Mesenchymal stem cell (in vitro differentiated cells and primary cell): ENCODE data around the gene PCNX4.

ENCODE experiments used
- DNase-seq: peaks from one replicate; pipeline ENCODE4 v3.0.0-alpha.2; 2013
- H2AFZ ChIP-seq: one replicate; pipeline ENCODE4 v1.6.1; 2013; ENCODE audit warnings: low read depth, mild to moderate bottlenecking, control low read depth, inconsistent platforms, low read length, moderate library complexity
- H2AK5ac ChIP-seq: 2 replicates; pipeline ENCODE4 v1.6.1; 2013; ENCODE audit warnings: low read length, moderate library complexity, mild to moderate bottlenecking, inconsistent platforms; ENCODE audit not compliant: severe bottlenecking
- H2BK120ac ChIP-seq: one replicate; pipeline ENCODE4 v1.6.1; 2013; ENCODE audit warnings: low read depth, mild to moderate bottlenecking, inconsistent platforms, low read length, moderate library complexity
- H2BK12ac ChIP-seq, 2 experiments: one replicate each; pipeline ENCODE4 v1.6.1; 2013; ENCODE audit warnings: inconsistent platforms in 2 of 2, low read length in 2 of 2, mild to moderate bottlenecking in 2 of 2, moderate library complexity in 2 of 2, control low read depth in 1 of 2
- H2BK15ac ChIP-seq: one replicate; pipeline ENCODE4 v1.6.1; 2013; ENCODE audit warnings: mild to moderate bottlenecking, low read depth, inconsistent platforms; ENCODE audit not compliant: poor library complexity, severe bottlenecking
- H2BK5ac ChIP-seq: 2 replicates; pipeline ENCODE4 v1.6.1; 2013; ENCODE audit warnings: low read depth, mild to moderate bottlenecking, low read length, control low read depth, inconsistent platforms; ENCODE audit not compliant: poor library complexity, severe bottlenecking
- H3K14ac ChIP-seq, 2 experiments: one replicate each; pipeline ENCODE4 v1.6.1; 2013; ENCODE audit warnings: inconsistent platforms in 2 of 2, low read length in 2 of 2, control low read depth in 1 of 2, mild to moderate bottlenecking in 1 of 2, moderate library complexity in 1 of 2
- H3K18ac ChIP-seq, 2 experiments: one replicate each; pipeline ENCODE4 v1.6.1; 2013; ENCODE audit warnings: inconsistent platforms in 2 of 2, low read length in 2 of 2, control low read depth in 1 of 2, low read depth in 1 of 2, mild to moderate bottlenecking in 1 of 2
- H3K23ac ChIP-seq, 2 experiments: one replicate each; pipeline ENCODE4 v1.6.1; 2013; ENCODE audit warnings: inconsistent platforms in 2 of 2, low read length in 2 of 2, mild to moderate bottlenecking in 2 of 2, moderate library complexity in 2 of 2, control low read depth in 1 of 2
- H3K27ac ChIP-seq: 2 replicates; pipeline ENCODE4 v1.5.1; 2013; ENCODE audit warnings: mild to moderate bottlenecking, moderate library complexity, low read length, control low read depth, inconsistent platforms; ENCODE audit not compliant: poor library complexity, severe bottlenecking
- H3K27me3 ChIP-seq, 2 experiments: 2 replicates each; pipeline versions ENCODE4 v1.6.1 to v1.7.0; 2013; ENCODE audit warnings: low read length in 2 of 2, mild to moderate bottlenecking in 2 of 2, moderate library complexity in 2 of 2, control low read depth in 1 of 2, inconsistent platforms in 1 of 2; ENCODE audit not compliant: control insufficient read depth in 1 of 2, insufficient read depth in 1 of 2
- H3K36me3 ChIP-seq, 2 experiments: 2 replicates each; pipeline versions ENCODE4 v1.6.1 to v1.7.0; 2013; ENCODE audit warnings: low read length in 2 of 2, control low read depth in 1 of 2, inconsistent platforms in 1 of 2, low read depth in 1 of 2, mild to moderate bottlenecking in 1 of 2; ENCODE audit not compliant: insufficient read depth in 2 of 2, control insufficient read depth in 1 of 2
- H3K4ac ChIP-seq, 2 experiments: one replicate each; pipeline ENCODE4 v1.6.1; 2013; ENCODE audit warnings: inconsistent platforms in 2 of 2, low read length in 2 of 2, mild to moderate bottlenecking in 2 of 2, moderate library complexity in 2 of 2, control low read depth in 1 of 2, low read depth in 1 of 2
- H3K4me1 ChIP-seq: 2 replicates; pipeline ENCODE4 v1.6.1; 2013; ENCODE audit warnings: low read depth, low read length, control low read depth; ENCODE audit not compliant: control insufficient read depth, insufficient read depth
- H3K4me2 ChIP-seq: 2 replicates; pipeline ENCODE4 v1.6.1; 2013; ENCODE audit warnings: low read length, mild to moderate bottlenecking, inconsistent platforms; ENCODE audit not compliant: poor library complexity, severe bottlenecking
- H3K4me3 ChIP-seq, 2 experiments: 2 replicates each; pipeline versions ENCODE4 v1.5.1 to v1.7.0; 2013; ENCODE audit warnings: low read length in 2 of 2, mild to moderate bottlenecking in 2 of 2, control low read depth in 1 of 2, low read depth in 1 of 2; ENCODE audit not compliant: insufficient read depth in 1 of 2
- H3K79me1 ChIP-seq: replicated peaks from 2 replicates; pipeline ENCODE4 v1.6.1; 2013; ENCODE audit warnings: mild to moderate bottlenecking, control low read depth, low read length, inconsistent platforms; ENCODE audit not compliant: poor library complexity, severe bottlenecking
- H3K9ac ChIP-seq: 2 replicates; pipeline ENCODE4 v1.7.0; 2013; ENCODE audit warnings: mild to moderate bottlenecking, low read length, moderate library complexity
- H3K9me3 ChIP-seq: 2 replicates; pipeline ENCODE4 v1.7.0; 2013; ENCODE audit warnings: mild to moderate bottlenecking, low read length; ENCODE audit not compliant: control insufficient read depth
- H4K8ac ChIP-seq: one replicate; pipeline ENCODE4 v1.6.1; 2013; ENCODE audit warnings: inconsistent platforms, mild to moderate bottlenecking, low read length, moderate library complexity
- H4K91ac ChIP-seq: one replicate; pipeline ENCODE4 v1.6.1; 2013; ENCODE audit warnings: mild to moderate bottlenecking, low read length, inconsistent platforms
- WGBS: methylation state at CpG from one replicate; pipeline ENCODE4 v1.1.7; 2013; ENCODE audit warnings: mixed read lengths; 5-methylcytosine and 5-hydroxymethylcytosine counted together

Gene PCNX4

DNA sequence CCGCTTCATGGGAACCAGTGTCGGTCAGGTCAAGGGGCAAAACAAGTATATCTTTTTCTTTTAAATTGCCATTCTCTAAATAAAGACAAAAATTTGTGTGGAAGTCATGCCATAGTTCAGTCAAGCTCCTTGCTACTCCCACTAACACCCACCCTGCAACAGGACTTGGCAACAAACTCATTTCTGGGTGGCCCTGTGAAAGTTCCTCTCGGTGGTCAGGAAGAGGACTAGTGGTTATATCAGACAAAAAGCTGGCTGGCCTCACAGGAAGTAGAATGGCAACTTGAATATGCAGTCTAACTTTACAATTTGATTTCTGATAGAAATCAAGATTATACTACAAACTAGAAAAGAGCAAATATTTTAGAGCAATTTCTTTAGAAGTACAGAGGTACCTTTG is 62.3 kb downstream of the PCNX4 start:
- Histone ChIP-seq H3K9ac (no peak overlapping the region), H2BK5ac (no peak overlapping the region), H3K4me3 (no peak overlapping the region), H3K27ac (no peak overlapping the region), H4K91ac (no peak overlapping the region), H2AFZ (no peak overlapping the region), H3K4me1 (peaks cover 1% of the 10 kb centered on the region), H3K79me1 (peaks cover 13% of the 10 kb centered on the region), H3K4me2 (no peak overlapping the region), H3K23ac (no peak overlapping the region), H2BK120ac (no peak overlapping the region), H2BK15ac (no peak overlapping the region), H3K14ac (no peak overlapping the region), H4K8ac (no peak overlapping the region), H2BK12ac (no peak overlapping the region), H3K4ac (no peak overlapping the region), H3K18ac (no peak overlapping the region), H3K9me3 (no peaks in the 10 kb centered on the region), H3K27me3 (no peaks in the 10 kb centered on the region), H3K36me3 (peaks cover 0 to 58% of the 10 kb centered on the region in 2 experiments), H2AK5ac (no peak overlapping the region)
- no peak for DNase-seq
- no CpG with 5 or more reads among the region's 3 CpGs for WGBS

GRCh38 chr14:60154671-60155070 is 62.9 kb downstream of the PCNX4 start:
- Histone ChIP-seq H2BK12ac (no peak overlapping the region), H3K36me3 (peaks cover 0 to 51% of the 10 kb centered on the region in 2 experiments), H3K18ac (peak overlapping the region in 1 of 2 experiments; percentile 30), H3K14ac (no peak overlapping the region), H4K8ac (no peak overlapping the region), H3K9ac (no peak overlapping the region), H3K9me3 (no peaks in the 10 kb centered on the region), H3K4me2 (no peak overlapping the region), H2BK120ac (no peak overlapping the region), H3K4me3 (no peak overlapping the region), H2BK5ac (no peak overlapping the region), H3K4me1 (peaks cover 1% of the 10 kb centered on the region), H3K23ac (no peak overlapping the region), H3K79me1 (peaks cover 13% of the 10 kb centered on the region), H3K27me3 (no peaks in the 10 kb centered on the region), H3K4ac (no peak overlapping the region), H3K27ac (no peak overlapping the region), H2AK5ac (no peak overlapping the region), H4K91ac (no peak overlapping the region), H2BK15ac (no peak overlapping the region), H2AFZ (no peak overlapping the region)
- WGBS = 100% methylated on average over 2 of the region's 2 CpGs
- no peak for DNase-seq

DNA sequence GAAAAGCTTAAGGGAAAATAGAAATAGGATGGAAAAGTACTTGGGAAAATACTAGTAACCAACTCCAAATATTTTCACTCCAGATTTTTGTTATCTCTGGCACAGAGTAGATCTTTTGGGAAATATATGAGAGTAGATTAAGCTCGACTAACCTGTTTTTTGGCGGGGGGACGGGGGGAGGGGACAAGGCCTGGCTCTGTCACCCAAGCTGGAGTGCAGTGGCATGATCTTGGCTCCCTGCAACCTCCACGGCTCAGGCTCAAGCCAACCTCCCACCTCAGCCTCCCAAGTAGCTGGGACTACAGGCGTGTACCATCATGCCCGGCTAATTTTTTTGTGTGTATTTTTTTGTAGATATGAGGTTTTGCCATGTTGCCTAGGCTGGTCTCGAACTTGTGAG is 68.7 kb downstream of the PCNX4 start:
- Histone ChIP-seq H3K36me3 (peaks cover 3 to 10% of the 10 kb centered on the region in 2 experiments), H4K8ac (no peak overlapping the region), H3K27ac (no peak overlapping the region), H3K4ac (no peak overlapping the region), H2BK120ac (no peak overlapping the region), H2BK15ac (no peak overlapping the region), H3K9me3 (no peaks in the 10 kb centered on the region), H3K14ac (no peak overlapping the region), H2BK5ac (no peak overlapping the region), H4K91ac (no peak overlapping the region), H3K18ac (no peak overlapping the region), H3K23ac (no peak overlapping the region), H2AFZ (no peak overlapping the region), H3K79me1 (peaks cover 14% of the 10 kb centered on the region), H3K27me3 (no peaks in the 10 kb centered on the region), H3K4me3 (no peak overlapping the region), H2AK5ac (no peak overlapping the region), H3K9ac (no peak overlapping the region), H2BK12ac (no peak overlapping the region), H3K4me1 (peaks cover 1% of the 10 kb centered on the region), H3K4me2 (no peak overlapping the region)
- DNase-seq = no peak
- 90% methylated on average over 6 of the region's 7 CpGs for WGBS

DNA sequence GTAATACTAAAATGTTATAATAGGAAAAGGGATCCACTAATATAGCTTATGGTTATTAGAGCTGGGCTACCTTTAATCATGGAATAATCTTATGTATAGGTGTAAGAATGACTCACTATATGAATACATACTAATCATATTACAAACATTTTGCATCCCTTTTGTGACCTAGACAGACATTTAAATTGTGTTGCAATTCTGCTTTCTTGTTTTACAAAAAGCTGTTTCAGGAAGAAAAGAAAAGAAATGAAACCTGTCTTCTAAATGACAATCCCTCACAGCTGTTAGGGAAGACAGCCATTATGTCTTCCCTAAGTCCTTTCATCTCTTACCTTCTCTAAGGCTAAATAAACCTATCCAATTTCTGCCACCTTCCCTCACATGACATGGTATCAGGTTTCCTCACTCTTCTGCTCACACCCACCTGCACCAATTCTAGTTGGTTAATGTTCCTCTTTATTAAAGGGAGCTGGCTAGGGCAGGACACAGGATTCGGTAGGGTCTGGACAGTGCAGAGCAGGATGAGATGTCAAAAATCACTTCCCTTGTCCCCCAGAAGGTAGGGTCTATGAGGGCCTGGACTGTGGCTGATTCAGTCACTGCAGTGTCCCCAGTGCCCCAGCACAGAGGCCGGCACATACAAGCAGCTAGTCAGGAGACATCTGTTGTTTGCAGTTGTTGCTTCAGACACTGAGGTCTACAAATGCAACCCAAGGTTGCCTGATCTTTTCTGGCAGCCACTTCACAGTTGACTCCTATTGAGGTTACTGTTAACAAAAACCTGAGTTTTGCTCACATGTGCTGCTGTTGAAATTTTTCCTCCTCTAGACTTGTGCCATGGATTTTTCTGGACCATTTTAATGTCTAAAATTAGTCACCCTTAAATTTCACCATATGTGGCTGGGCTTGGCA is 69.7 kb downstream of the PCNX4 start:
- no peaks in the 10 kb centered on the region for H3K27me3 ChIP-seq
- no peak overlapping the region for H4K91ac ChIP-seq
- peaks cover 1% of the 10 kb centered on the region for H3K4me1 ChIP-seq
- peaks cover 3 to 4% of the 10 kb centered on the region in 2 experiments for H3K36me3 ChIP-seq
- H3K14ac ChIP-seq = no peak overlapping the region
- no peak overlapping the region for H2AK5ac ChIP-seq
- WGBS = 80% methylated on average over 2 of the region's 2 CpGs
- H3K9me3 ChIP-seq = no peaks in the 10 kb centered on the region
- H2AFZ ChIP-seq = no peak overlapping the region
- peak overlapping the region in 1 of 2 experiments; percentile 1 for H3K23ac ChIP-seq
- H2BK15ac ChIP-seq = no peak overlapping the region
- H3K4me3 ChIP-seq = peak overlapping the region in 1 of 2 experiments; percentile 12
- peak; percentile 56 for DNase-seq
- H2BK12ac ChIP-seq = no peak overlapping the region
- no peak overlapping the region for H3K4me2 ChIP-seq
- no peak overlapping the region for H3K27ac ChIP-seq
- H4K8ac ChIP-seq = no peak overlapping the region
- peak overlapping the region; percentile 17 for H3K9ac ChIP-seq
- H3K4ac ChIP-seq = no peak overlapping the region
- H3K18ac ChIP-seq = no peak overlapping the region
- H3K79me1 ChIP-seq = peaks cover 11% of the 10 kb centered on the region
- H2BK5ac ChIP-seq = no peak overlapping the region
- H2BK120ac ChIP-seq = no peak overlapping the region
